Neuronal stem cell (in vitro differentiated cells): ENCODE data around the gene PARD6G.

Source experiments
- DNase-seq: peaks from one replicate; pipeline ENCODE4 v3.0.0-alpha.2; 2013; ENCODE audit warnings: low spot score
- H2AFZ ChIP-seq: one replicate; pipeline ENCODE4 v1.6.1; 2013; ENCODE audit warnings: mild to moderate bottlenecking, low read length, inconsistent platforms
- H2AK5ac ChIP-seq: 2 replicates; pipeline ENCODE4 v1.6.1; 2013; ENCODE audit warnings: low read depth, mild to moderate bottlenecking, inconsistent platforms, low read length, moderate library complexity, mixed read lengths
- H2BK120ac ChIP-seq: 2 replicates; pipeline ENCODE4 v1.6.1; 2013; ENCODE audit warnings: low read depth, mild to moderate bottlenecking, inconsistent platforms, low read length, moderate library complexity, mixed read lengths
- H2BK12ac ChIP-seq: one replicate; pipeline ENCODE4 v1.6.1; 2013; ENCODE audit warnings: low read length, inconsistent platforms
- H2BK15ac ChIP-seq: 2 replicates; pipeline ENCODE4 v1.6.1; 2013; ENCODE audit warnings: mild to moderate bottlenecking, low read length, inconsistent platforms, mixed read lengths
- H2BK5ac ChIP-seq: one replicate; pipeline ENCODE4 v1.6.1; 2013; ENCODE audit warnings: inconsistent platforms, mild to moderate bottlenecking, low read length, moderate library complexity
- H3K14ac ChIP-seq: one replicate; pipeline ENCODE4 v1.6.1; 2013; ENCODE audit warnings: low read length, inconsistent platforms
- H3K18ac ChIP-seq: 2 replicates; pipeline ENCODE4 v1.6.1; 2013; ENCODE audit warnings: low read length, inconsistent platforms
- H3K23ac ChIP-seq: 2 replicates; pipeline ENCODE4 v1.6.1; 2013; ENCODE audit warnings: low read depth, mild to moderate bottlenecking, mixed read lengths, low read length, inconsistent platforms; ENCODE audit not compliant: poor library complexity
- H3K27ac ChIP-seq: replicated peaks from 3 replicates; pipeline ENCODE4 v1.5.1; 2013; ENCODE audit warnings: low read length, inconsistent platforms
- H3K27me3 ChIP-seq, 3 experiments: 2 replicates each; pipeline ENCODE4 v1.6.1; 2013; ENCODE audit warnings: low read length in 3 of 3, mild to moderate bottlenecking in 2 of 3, inconsistent platforms in 1 of 3, low read depth in 1 of 3, mixed read lengths in 1 of 3, moderate library complexity in 1 of 3; ENCODE audit not compliant: control insufficient read depth in 3 of 3, insufficient read depth in 3 of 3
- H3K36me3 ChIP-seq, 2 donors: replicated peaks in 1 of 2; 2 replicates each; pipeline ENCODE4 v1.6.1; 2013; ENCODE audit warnings: low read length in 2 of 2; ENCODE audit not compliant: control insufficient read depth in 2 of 2, insufficient read depth in 2 of 2
- H3K4ac ChIP-seq: 2 replicates; pipeline ENCODE4 v1.6.1; 2013; ENCODE audit warnings: inconsistent platforms, mild to moderate bottlenecking, low read length, moderate library complexity
- H3K4me1 ChIP-seq, 2 donors: 1 replicate in 1 of 2; 2 replicates in 1 of 2; pipeline ENCODE4 v1.6.1; 2013; ENCODE audit warnings: low read length in 2 of 2, low read depth in 1 of 2; ENCODE audit not compliant: control insufficient read depth in 2 of 2, insufficient read depth in 1 of 2
- H3K4me2 ChIP-seq: one replicate; pipeline ENCODE4 v1.6.1; 2013; ENCODE audit warnings: mild to moderate bottlenecking, low read length, inconsistent platforms; ENCODE audit not compliant: insufficient read depth, poor library complexity, severe bottlenecking
- H3K4me3 ChIP-seq, 2 donors: 2 replicates each; pipeline ENCODE4 v1.5.1; 2013; ENCODE audit warnings: low read length in 2 of 2, mild to moderate bottlenecking in 2 of 2, inconsistent platforms in 1 of 2, moderate library complexity in 1 of 2
- H3K79me1 ChIP-seq: one replicate; pipeline ENCODE4 v1.6.1; 2013; ENCODE audit warnings: low read depth, mild to moderate bottlenecking, inconsistent platforms, low read length, moderate library complexity
- H3K9ac ChIP-seq: one replicate; pipeline ENCODE4 v1.6.1; 2013; ENCODE audit warnings: mild to moderate bottlenecking, low read depth, low read length, inconsistent platforms; ENCODE audit not compliant: poor library complexity
- H3K9me3 ChIP-seq, 2 donors: replicated peaks in 1 of 2; 2 replicates each; pipeline versions ENCODE3 to v1.6.1; 2013; ENCODE audit warnings: low read length in 2 of 2, mild to moderate bottlenecking in 2 of 2, inconsistent platforms in 1 of 2, low read depth in 1 of 2, mixed read lengths in 1 of 2, moderate library complexity in 1 of 2; ENCODE audit not compliant: control insufficient read depth in 2 of 2, insufficient read depth in 1 of 2
- H4K8ac ChIP-seq: one replicate; pipeline ENCODE4 v1.6.1; 2013; ENCODE audit warnings: low read depth, mild to moderate bottlenecking, inconsistent platforms, low read length, moderate library complexity
- H4K91ac ChIP-seq: one replicate; pipeline ENCODE4 v1.6.1; 2013; ENCODE audit warnings: low read length, low read depth, mild to moderate bottlenecking, inconsistent platforms; ENCODE audit not compliant: poor library complexity
- WGBS, 2 donors: extraction: QIAGEN DNeasy Blood & Tissue Kit; methylation state at CpG; one replicate each; pipeline ENCODE4 v1.1.7; 2013; ENCODE audit warnings: missing lambda C conversion rate in 2 of 2, mixed read lengths in 1 of 2; ENCODE audit not compliant: insufficient read length in 2 of 2, insufficient replicate concordance in 1 of 2; ENCODE audit errors: extremely low coverage in 2 of 2; 5-methylcytosine and 5-hydroxymethylcytosine counted together

Gene PARD6G

GRCh38 chr18:80233201-80233835 lies 14.0 kb downstream of the PARD6G start:
- H3K4me3 ChIP-seq, result no peak overlapping the region
- WGBS, 2 donors, result no CpG with 5 or more reads among the region's 7 CpGs

GRCh38 chr18:80232710-80233109 lies 14.6 kb downstream of the PARD6G start:
- Histone ChIP-seq H3K79me1 (peaks cover 16% of the 10 kb centered on the region), H2BK15ac (no peak overlapping the region), H3K36me3 (peaks cover 3 to 18% of the 10 kb centered on the region in 2 donors), H2BK5ac (no peak overlapping the region), H3K14ac (no peak overlapping the region), H2BK12ac (no peak overlapping the region), H3K18ac (no peak overlapping the region), H3K27ac (no peak overlapping the region), H3K27me3 (no peaks in the 10 kb centered on the region), H3K9me3 (no peaks in the 10 kb centered on the region), H3K4ac (no peak overlapping the region), H3K4me1 (no peaks in the 10 kb centered on the region), H3K4me2 (no peak overlapping the region), H2BK120ac (no peak overlapping the region), H3K9ac (no peak overlapping the region), H4K8ac (no peak overlapping the region), H3K4me3 (no peak overlapping the region), H2AFZ (no peak overlapping the region), H4K91ac (no peak overlapping the region), H3K23ac (no peak overlapping the region), H2AK5ac (no peak overlapping the region)
- no CpG with 5 or more reads among the region's 4 CpGs for WGBS, 2 donors
- DNase-seq, result no peak

More at GRCh38 chr18:80233201-80233835, 14.0 kb downstream of the PARD6G start:
- no peak overlapping the region for H3K9ac ChIP-seq
- H3K27ac ChIP-seq, result no peak overlapping the region
- H4K91ac ChIP-seq, result no peak overlapping the region
- no peak overlapping the region for H2BK12ac ChIP-seq
- H3K4me2 ChIP-seq, result no peak overlapping the region
- peaks cover 3 to 18% of the 10 kb centered on the region in 2 donors for H3K36me3 ChIP-seq
- H3K4me1 ChIP-seq, result no peaks in the 10 kb centered on the region
- H2BK5ac ChIP-seq, result no peak overlapping the region
- no peak overlapping the region for H2AK5ac ChIP-seq
- DNase-seq, result no peak
- H3K14ac ChIP-seq, result no peak overlapping the region
- no peaks in the 10 kb centered on the region for H3K9me3 ChIP-seq
- no peak overlapping the region for H2BK15ac ChIP-seq
- H2AFZ ChIP-seq, result no peak overlapping the region
- no peak overlapping the region for H3K18ac ChIP-seq
- peaks cover 13% of the 10 kb centered on the region for H3K79me1 ChIP-seq
- no peak overlapping the region for H3K4ac ChIP-seq
- H4K8ac ChIP-seq, result no peak overlapping the region
- H2BK120ac ChIP-seq, result no peak overlapping the region
- H3K23ac ChIP-seq, result no peak overlapping the region
- no peaks in the 10 kb centered on the region for H3K27me3 ChIP-seq

GRCh38 chr18:80232030-80232429 lies 15.3 kb downstream of the PARD6G start:
- no peak overlapping the region for H3K14ac ChIP-seq
- no peaks in the 10 kb centered on the region for H3K27me3 ChIP-seq
- H3K9me3 ChIP-seq, result no peaks in the 10 kb centered on the region
- no peak overlapping the region for H3K27ac ChIP-seq
- no peak for DNase-seq
- no peak overlapping the region for H3K18ac ChIP-seq
- no peak overlapping the region for H3K4ac ChIP-seq
- no peak overlapping the region for H3K9ac ChIP-seq
- H3K79me1 ChIP-seq, result peaks cover 16% of the 10 kb centered on the region
- no peaks in the 10 kb centered on the region for H3K4me1 ChIP-seq
- no peak overlapping the region for H4K91ac ChIP-seq
- H2BK5ac ChIP-seq, result no peak overlapping the region
- H2BK12ac ChIP-seq, result no peak overlapping the region
- no peak overlapping the region for H2AFZ ChIP-seq
- H3K23ac ChIP-seq, result no peak overlapping the region
- H2BK15ac ChIP-seq, result no peak overlapping the region
- H3K4me3 ChIP-seq, result no peak overlapping the region
- H2BK120ac ChIP-seq, result no peak overlapping the region
- peaks cover 3 to 18% of the 10 kb centered on the region in 2 donors for H3K36me3 ChIP-seq
- WGBS, 2 donors, result no CpG with 5 or more reads among the region's 5 CpGs
- no peak overlapping the region for H3K4me2 ChIP-seq
- no peak overlapping the region for H2AK5ac ChIP-seq
- H4K8ac ChIP-seq, result no peak overlapping the region

- WGBS, 2 donors, result no CpG with 5 or more reads among the region's 7 CpGs
- H2BK12ac ChIP-seq, result no peak overlapping the region
- no peak overlapping the region for H3K23ac ChIP-seq
Observed at GRCh38 chr18:80231616-80232015, 15.7 kb downstream of the PARD6G start.

More at GRCh38 chr18:80231616-80232015, 15.7 kb downstream of the PARD6G start:
- Histone ChIP-seq H2BK120ac (no peak overlapping the region), H3K4me2 (no peak overlapping the region), H3K79me1 (peaks cover 16% of the 10 kb centered on the region), H4K91ac (no peak overlapping the region), H3K14ac (no peak overlapping the region), H3K9me3 (no peaks in the 10 kb centered on the region), H2AFZ (no peak overlapping the region), H3K4me1 (no peaks in the 10 kb centered on the region), H2BK15ac (no peak overlapping the region), H2AK5ac (no peak overlapping the region), H3K27me3 (no peaks in the 10 kb centered on the region), H3K9ac (no peak overlapping the region), H2BK5ac (no peak overlapping the region), H3K4me3 (no peak overlapping the region), H3K27ac (no peak overlapping the region), H3K4ac (no peak overlapping the region), H3K36me3 (peaks cover 3 to 18% of the 10 kb centered on the region in 2 donors), H4K8ac (no peak overlapping the region), H3K18ac (no peak overlapping the region)
- DNase-seq, result no peak
